Endothelial cell (in vitro differentiated cells): Measurements from ENCODE around the gene TOMT. TPM values are rescaled to one million over a fixed set of nuclear protein-coding genes. Genes with fewer than 3 reads are reported as not detected.

Experiments
- DNase-seq: peaks from one replicate; pipeline ENCODE4 v3.0.0; 2021; ENCODE audit warnings: low spot score
- H3K27ac Mint-ChIP-seq: one replicate; pipeline ENCODE4 v1.8.0; 2021; ENCODE audit warnings: mixed read lengths, inconsistent platforms; ENCODE audit not compliant: unreplicated experiment
- H3K27me3 Mint-ChIP-seq: one replicate; pipeline ENCODE4 v1.8.0; 2021; ENCODE audit warnings: mild to moderate bottlenecking, moderate library complexity, mixed read lengths, inconsistent platforms; ENCODE audit not compliant: unreplicated experiment
- H3K36me3 Mint-ChIP-seq: one replicate; pipeline ENCODE4 v1.8.0; 2021; ENCODE audit warnings: mild to moderate bottlenecking, low read depth, mixed read lengths, inconsistent platforms; ENCODE audit not compliant: unreplicated experiment
- H3K4me1 Mint-ChIP-seq: one replicate; pipeline ENCODE4 v1.8.0; 2021; ENCODE audit warnings: mild to moderate bottlenecking, mixed read lengths, inconsistent platforms; ENCODE audit not compliant: unreplicated experiment
- H3K4me3 Mint-ChIP-seq: one replicate; pipeline ENCODE4 v1.8.0; 2021; ENCODE audit warnings: mild to moderate bottlenecking, mixed read lengths, inconsistent platforms; ENCODE audit not compliant: unreplicated experiment
- H3K9me3 Mint-ChIP-seq: one replicate; pipeline ENCODE4 v1.8.0; 2021; ENCODE audit warnings: mixed read lengths, inconsistent platforms; ENCODE audit not compliant: unreplicated experiment
- total RNA-seq: library from RNA; stranded (reverse); fragmentation: NEBNext Ultra II Directional; extraction: Animal tissue kit (Norgen Biotek cat#: 25700); gene quantifications from one replicate; pipeline ENCODE4 v1.2.1, GENCODE V29; 2021; ENCODE audit not compliant: unreplicated experiment
- TF ChIP-seq, protein P1 (sequence below): fragments of 200-600 bp; sonication (generic); IDR thresholded peaks from one replicate; pipeline ENCODE4 v1.5.0; 2021; ENCODE audit warnings: antibody characterized with exemption; ENCODE audit not compliant: unreplicated experiment

Gene TOMT
- total RNA-seq, 1 donor from 2014 or later, result not detected

DNA sequence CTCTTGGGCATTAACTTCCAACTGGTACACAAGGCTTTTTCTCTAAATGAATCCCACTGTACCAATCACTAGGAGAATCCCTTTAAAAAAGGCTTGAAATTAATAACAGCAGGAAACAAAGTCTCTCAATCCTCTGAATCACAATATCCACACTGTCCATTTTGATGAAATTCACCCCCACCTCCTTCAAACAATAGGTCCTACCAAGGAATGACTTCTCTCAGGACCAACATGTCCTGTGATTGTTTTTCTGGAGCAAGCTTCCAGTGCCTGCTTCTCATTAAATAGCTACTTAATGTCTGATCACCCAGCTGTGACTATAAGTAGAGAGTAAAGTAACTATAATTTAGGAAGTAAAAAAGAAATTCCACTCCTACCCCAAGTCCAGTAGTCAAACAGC lies 38.5 kb upstream of the TOMT start:
- DNase-seq, result no peak
- peaks cover 50% of the 10 kb centered on the region for H3K4me1 Mint-ChIP-seq
- H3K4me3 Mint-ChIP-seq, result no peak overlapping the region
- H3K27ac Mint-ChIP-seq, result peak overlapping the region; percentile 70
- H3K27me3 Mint-ChIP-seq, result peaks cover 5% of the 10 kb centered on the region
- H3K36me3 Mint-ChIP-seq, result peaks cover 5% of the 10 kb centered on the region
- TF ChIP-seq, protein P1, sequence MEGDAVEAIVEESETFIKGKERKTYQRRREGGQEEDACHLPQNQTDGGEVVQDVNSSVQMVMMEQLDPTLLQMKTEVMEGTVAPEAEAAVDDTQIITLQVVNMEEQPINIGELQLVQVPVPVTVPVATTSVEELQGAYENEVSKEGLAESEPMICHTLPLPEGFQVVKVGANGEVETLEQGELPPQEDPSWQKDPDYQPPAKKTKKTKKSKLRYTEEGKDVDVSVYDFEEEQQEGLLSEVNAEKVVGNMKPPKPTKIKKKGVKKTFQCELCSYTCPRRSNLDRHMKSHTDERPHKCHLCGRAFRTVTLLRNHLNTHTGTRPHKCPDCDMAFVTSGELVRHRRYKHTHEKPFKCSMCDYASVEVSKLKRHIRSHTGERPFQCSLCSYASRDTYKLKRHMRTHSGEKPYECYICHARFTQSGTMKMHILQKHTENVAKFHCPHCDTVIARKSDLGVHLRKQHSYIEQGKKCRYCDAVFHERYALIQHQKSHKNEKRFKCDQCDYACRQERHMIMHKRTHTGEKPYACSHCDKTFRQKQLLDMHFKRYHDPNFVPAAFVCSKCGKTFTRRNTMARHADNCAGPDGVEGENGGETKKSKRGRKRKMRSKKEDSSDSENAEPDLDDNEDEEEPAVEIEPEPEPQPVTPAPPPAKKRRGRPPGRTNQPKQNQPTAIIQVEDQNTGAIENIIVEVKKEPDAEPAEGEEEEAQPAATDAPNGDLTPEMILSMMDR, result no peak
- no peaks in the 10 kb centered on the region for H3K9me3 Mint-ChIP-seq

DNA sequence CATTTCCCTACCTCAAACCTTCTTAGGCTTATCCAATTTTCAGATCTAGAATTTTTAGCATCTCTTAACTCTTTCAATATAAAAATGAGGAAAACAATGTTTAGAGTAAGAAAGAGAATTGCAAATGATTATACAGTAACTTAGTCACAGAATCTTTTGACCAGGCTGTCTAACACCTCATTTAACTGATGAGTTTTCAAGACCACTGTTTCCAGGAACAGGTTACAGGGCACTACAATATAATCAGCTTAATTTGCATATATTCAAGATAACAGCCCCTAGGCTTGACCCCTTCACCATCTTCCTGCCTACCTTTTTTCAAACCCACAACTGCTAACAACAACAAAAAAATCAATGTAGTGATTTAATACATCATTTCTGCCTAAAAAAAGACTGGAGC lies 38.0 kb upstream of the TOMT start:
- Mint-ChIP-seq H3K27me3 (peaks cover 5% of the 10 kb centered on the region), H3K4me3 (peak overlapping the region; percentile 62), H3K27ac (peak overlapping the region; percentile 70), H3K36me3 (peaks cover 5% of the 10 kb centered on the region), H3K4me1 (peaks cover 54% of the 10 kb centered on the region), H3K9me3 (no peaks in the 10 kb centered on the region)
- DNase-seq, result no peak
- TF ChIP-seq, protein P1, result no peak

DNA sequence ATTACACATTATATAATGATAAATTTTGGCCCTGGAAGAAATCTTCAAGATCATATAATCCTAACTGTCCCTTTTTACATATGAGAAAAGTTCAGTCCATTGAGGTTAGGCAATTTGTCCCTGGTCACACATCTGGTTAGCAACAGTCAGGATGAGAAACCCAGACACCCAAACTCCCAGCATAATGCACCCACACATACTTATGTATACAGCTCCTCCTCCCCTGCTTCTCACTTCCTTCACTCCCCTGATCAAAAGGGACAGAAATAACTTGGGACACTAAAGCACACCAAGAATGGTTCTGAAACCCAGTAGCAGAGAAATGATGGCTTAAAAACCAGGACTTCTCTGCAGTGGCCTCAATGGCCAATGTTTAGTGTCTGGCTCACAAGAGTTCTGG lies 36.5 kb upstream of the TOMT start:
- H3K36me3 Mint-ChIP-seq, result peaks cover 5% of the 10 kb centered on the region
- H3K27ac Mint-ChIP-seq, result peak overlapping the region; percentile 79
- H3K4me3 Mint-ChIP-seq, result peak overlapping the region; percentile 42
- TF ChIP-seq, protein P1, result no peak
- no peaks in the 10 kb centered on the region for H3K9me3 Mint-ChIP-seq
- peaks cover 5% of the 10 kb centered on the region for H3K27me3 Mint-ChIP-seq
- peaks cover 61% of the 10 kb centered on the region for H3K4me1 Mint-ChIP-seq
- no peak for DNase-seq

DNA sequence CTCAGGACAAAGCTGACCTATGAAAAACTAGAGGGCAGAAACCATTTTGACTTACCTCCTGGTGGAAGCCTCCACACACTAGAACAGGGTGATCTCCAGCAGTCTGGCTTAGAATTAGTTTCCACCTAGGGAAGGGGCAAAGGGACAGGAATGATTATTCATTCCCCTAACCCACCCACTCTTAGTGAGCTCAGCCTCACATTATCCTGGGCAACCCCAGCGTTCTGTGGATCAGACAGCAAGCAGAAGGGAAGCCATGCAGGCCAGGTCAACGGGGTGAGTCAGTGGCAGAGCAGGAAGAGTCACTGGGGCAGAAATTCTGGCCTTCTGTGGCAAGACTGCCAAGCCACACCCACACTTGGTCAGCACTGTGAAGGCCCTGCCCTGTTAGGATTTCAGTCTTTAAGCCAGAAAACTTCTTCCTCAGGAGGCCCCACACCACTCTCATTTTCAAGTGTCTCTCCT lies 35.9 kb upstream of the TOMT start:
- Mint-ChIP-seq H3K36me3 (peaks cover 5% of the 10 kb centered on the region), H3K27ac (peak overlapping the region; percentile 79), H3K4me3 (peak overlapping the region; percentile 42), H3K27me3 (peaks cover 5% of the 10 kb centered on the region), H3K9me3 (no peaks in the 10 kb centered on the region), H3K4me1 (peaks cover 61% of the 10 kb centered on the region)
- TF ChIP-seq, protein P1, result no peak
- no peak for DNase-seq

DNA sequence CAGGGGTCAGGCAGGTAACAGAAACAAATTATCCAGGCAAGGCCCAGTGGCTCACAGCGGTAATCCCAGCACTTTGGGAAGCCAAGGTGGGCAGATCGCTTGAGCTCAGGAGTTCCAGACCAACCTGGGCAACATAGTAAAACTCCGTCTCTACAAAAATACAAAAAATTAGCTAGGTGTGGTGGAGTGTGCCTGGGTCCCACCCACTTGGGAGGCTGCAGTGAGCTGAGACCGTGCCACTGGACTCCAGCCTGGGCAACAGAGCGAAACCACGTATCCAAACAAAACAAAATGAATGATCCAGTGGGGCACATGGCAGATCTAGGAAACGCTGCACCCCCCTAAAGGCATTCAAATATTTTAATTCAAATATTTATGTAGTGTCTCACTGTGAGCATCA lies 35.2 kb upstream of the TOMT start:
- TF ChIP-seq, protein P1, result no peak
- H3K4me1 Mint-ChIP-seq, result peaks cover 61% of the 10 kb centered on the region
- peaks cover 5% of the 10 kb centered on the region for H3K27me3 Mint-ChIP-seq
- H3K27ac Mint-ChIP-seq, result peak overlapping the region; percentile 79
- H3K4me3 Mint-ChIP-seq, result no peak overlapping the region
- peaks cover 5% of the 10 kb centered on the region for H3K36me3 Mint-ChIP-seq
- no peak for DNase-seq
- H3K9me3 Mint-ChIP-seq, result no peaks in the 10 kb centered on the region
